ENCODE data around the gene TEX14. TPM values are rescaled to one million over a fixed set of nuclear protein-coding genes. Genes with fewer than 3 reads are reported as not detected.

The TEX14 gene
- total RNA-seq, 4 donors from 2014 or later: 0.27 TPM; not detected in 3

- intact Hi-C loops (cut with DNase I; ENCODE audit: low total_unique reads): no loop called here
- Histone ChIP-seq H3K36me3 (no peaks in the 10 kb centered on the region), H3K9me3 (no peaks in the 10 kb centered on the region), H3K4me3 (no peak overlapping the region), H3K27me3 (no peaks in the 10 kb centered on the region), H3K4me1 (no peaks in the 10 kb centered on the region), H3K27ac (no peak overlapping the region)
- no peak for DNase-seq
- TF ChIP-seq POLR2AphosphoS5 (IDR thresholded peaks at IDR 0.05) (no peak), POLR2A (IDR thresholded peaks at IDR 0.05) (no peak), EP300 (IDR thresholded peaks at IDR 0.05; ENCODE audit: low read depth) (no peak)
- TF ChIP-seq, protein P1, sequence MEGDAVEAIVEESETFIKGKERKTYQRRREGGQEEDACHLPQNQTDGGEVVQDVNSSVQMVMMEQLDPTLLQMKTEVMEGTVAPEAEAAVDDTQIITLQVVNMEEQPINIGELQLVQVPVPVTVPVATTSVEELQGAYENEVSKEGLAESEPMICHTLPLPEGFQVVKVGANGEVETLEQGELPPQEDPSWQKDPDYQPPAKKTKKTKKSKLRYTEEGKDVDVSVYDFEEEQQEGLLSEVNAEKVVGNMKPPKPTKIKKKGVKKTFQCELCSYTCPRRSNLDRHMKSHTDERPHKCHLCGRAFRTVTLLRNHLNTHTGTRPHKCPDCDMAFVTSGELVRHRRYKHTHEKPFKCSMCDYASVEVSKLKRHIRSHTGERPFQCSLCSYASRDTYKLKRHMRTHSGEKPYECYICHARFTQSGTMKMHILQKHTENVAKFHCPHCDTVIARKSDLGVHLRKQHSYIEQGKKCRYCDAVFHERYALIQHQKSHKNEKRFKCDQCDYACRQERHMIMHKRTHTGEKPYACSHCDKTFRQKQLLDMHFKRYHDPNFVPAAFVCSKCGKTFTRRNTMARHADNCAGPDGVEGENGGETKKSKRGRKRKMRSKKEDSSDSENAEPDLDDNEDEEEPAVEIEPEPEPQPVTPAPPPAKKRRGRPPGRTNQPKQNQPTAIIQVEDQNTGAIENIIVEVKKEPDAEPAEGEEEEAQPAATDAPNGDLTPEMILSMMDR (IDR thresholded peaks at IDR 0.05): no peak
- 77 to 100% methylated on average over 1 to 5 of the region's 5 CpGs for WGBS, 2 donors (ENCODE audit: low coverage in 1 of 2)
- in situ Hi-C loops (cut with MboI; ENCODE audit: low pct_ligation_motif_present in 1 of 4, low pct_unique_long_range_greater_than_20kb in 1 of 4, low sequenced_read_pairs in 3 of 4): no loop called here
Measured at GRCh38 chr17:58615768-58616659, 75.8 kb downstream of the TEX14 start.

DNA sequence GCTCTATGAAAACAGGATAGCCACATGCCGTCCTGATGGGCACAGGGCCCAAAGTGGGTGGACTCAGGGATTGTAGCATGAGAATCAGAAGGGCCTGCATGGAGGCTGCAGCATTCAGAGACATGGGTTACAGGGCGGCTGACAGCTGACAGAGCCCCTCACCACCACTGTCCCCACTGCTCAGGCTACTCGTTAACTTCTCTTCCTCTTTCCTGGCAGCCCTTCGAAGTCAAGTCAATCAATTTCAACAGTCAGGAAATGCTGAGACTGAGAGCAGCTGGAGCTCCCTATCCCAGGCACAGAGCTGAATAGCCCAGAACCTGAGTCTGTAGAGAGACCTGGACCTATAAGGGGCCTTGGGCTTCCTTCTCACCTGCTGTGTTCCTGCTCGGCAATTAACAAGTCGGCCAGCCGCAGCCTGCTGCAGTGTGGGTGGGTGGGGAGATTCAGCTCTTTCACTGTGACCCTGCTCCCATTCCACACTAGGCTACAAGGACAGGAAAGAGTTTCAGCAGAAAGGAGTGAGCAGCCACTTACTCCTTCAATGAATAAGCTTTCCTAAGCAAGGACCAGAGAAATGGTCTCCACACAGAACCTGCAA, 76.9 kb downstream of the TEX14 start:
- Histone ChIP-seq H3K4me3 (no peak overlapping the region), H3K27me3 (no peaks in the 10 kb centered on the region), H3K36me3 (no peaks in the 10 kb centered on the region), H3K27ac (no peak overlapping the region), H3K9me3 (no peaks in the 10 kb centered on the region), H3K4me1 (no peaks in the 10 kb centered on the region)
- TF ChIP-seq, protein P1 (IDR thresholded peaks at IDR 0.05): no peak
- TF ChIP-seq POLR2A (IDR thresholded peaks at IDR 0.05) (no peak), POLR2AphosphoS5 (IDR thresholded peaks at IDR 0.05) (no peak), EP300 (IDR thresholded peaks at IDR 0.05; ENCODE audit: low read depth) (no peak)
- intact Hi-C loops (cut with DNase I; ENCODE audit: low total_unique reads): no loop called here
- in situ Hi-C loops (cut with MboI; ENCODE audit: low pct_ligation_motif_present in 1 of 4, low pct_unique_long_range_greater_than_20kb in 1 of 4, low sequenced_read_pairs in 3 of 4): no loop called here
- WGBS, 2 donors (ENCODE audit: low coverage in 1 of 2): 76% methylated on average over 7 of the region's 7 CpGs; no CpG with 5 or more reads in 1 of the 2 donors
- no peak for DNase-seq

- no peaks in the 10 kb centered on the region for H3K36me3 ChIP-seq
- no peaks in the 10 kb centered on the region for H3K9me3 ChIP-seq
- H3K4me3 ChIP-seq: no peak overlapping the region
- TF ChIP-seq, protein P1 (IDR thresholded peaks at IDR 0.05): no peak
- TF ChIP-seq POLR2A (IDR thresholded peaks at IDR 0.05) (no peak), POLR2AphosphoS5 (IDR thresholded peaks at IDR 0.05) (no peak), EP300 (IDR thresholded peaks at IDR 0.05; ENCODE audit: low read depth) (no peak)
- DNase-seq: no peak
- in situ Hi-C loops (cut with MboI; ENCODE audit: low pct_ligation_motif_present in 1 of 4, low pct_unique_long_range_greater_than_20kb in 1 of 4, low sequenced_read_pairs in 3 of 4) (no loop called here), intact Hi-C loops (cut with DNase I; ENCODE audit: low total_unique reads) (loop anchor here (1.0 kb wide), 1 partner anchor 41 kb away; no protein-coding TSS in a partner anchor)
- H3K27me3 ChIP-seq: no peaks in the 10 kb centered on the region
- WGBS, 2 donors (ENCODE audit: low coverage in 1 of 2): 89 to 90% methylated on average over 3 to 4 of the region's 4 CpGs
- H3K4me1 ChIP-seq: no peaks in the 10 kb centered on the region
- no peak overlapping the region for H3K27ac ChIP-seq
Measured at GRCh38 chr17:58611331-58611730, 80.5 kb downstream of the TEX14 start.

DNA sequence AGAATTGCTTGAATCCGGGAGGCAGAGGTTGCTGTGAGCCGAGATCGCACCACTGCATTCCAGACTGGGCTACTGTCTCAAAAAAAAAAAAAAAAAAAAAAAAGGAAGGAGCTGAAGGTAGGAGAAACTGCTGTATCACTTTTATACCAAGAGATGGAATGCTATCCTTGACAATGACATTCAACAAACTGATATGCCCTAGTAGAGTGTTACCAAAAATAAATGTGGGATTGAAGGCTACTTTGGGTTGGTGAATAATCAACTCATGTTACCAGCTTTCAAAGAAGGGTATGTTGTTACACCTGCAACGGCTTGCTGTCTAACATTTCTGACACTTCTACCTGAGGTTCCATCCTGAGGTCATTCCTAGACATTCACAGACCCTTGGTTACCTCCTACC, 84.9 kb downstream of the TEX14 start:
- intact Hi-C loops (cut with DNase I; ENCODE audit: low total_unique reads): no loop called here
- H3K4me1 ChIP-seq: no peaks in the 10 kb centered on the region

More for the DNA sequence above, 84.9 kb downstream of the TEX14 start:
- Histone ChIP-seq H3K9me3 (no peaks in the 10 kb centered on the region), H3K27ac (no peak overlapping the region), H3K4me3 (no peak overlapping the region), H3K36me3 (no peaks in the 10 kb centered on the region), H3K27me3 (no peaks in the 10 kb centered on the region)
- WGBS, 2 donors (ENCODE audit: low coverage in 1 of 2): 87 to 100% methylated on average over 2 to 4 of the region's 4 CpGs
- DNase-seq: no peak
- in situ Hi-C loops (cut with MboI; ENCODE audit: low pct_ligation_motif_present in 1 of 4, low pct_unique_long_range_greater_than_20kb in 1 of 4, low sequenced_read_pairs in 3 of 4): no loop called here
- TF ChIP-seq, protein P1 (IDR thresholded peaks at IDR 0.05): no peak
- TF ChIP-seq EP300 (IDR thresholded peaks at IDR 0.05; ENCODE audit: low read depth): no peak
- TF ChIP-seq POLR2A (IDR thresholded peaks at IDR 0.05): no peak
- no peak for TF ChIP-seq POLR2AphosphoS5 (IDR thresholded peaks at IDR 0.05)

All from transverse colon (tissue), 4 donors.